Right renal cortex interstitium (tissue), 3 donors: ENCODE measurements around the gene BORCS8. TPM values are rescaled to one million over a fixed set of nuclear protein-coding genes. Genes with fewer than 3 reads are reported as not detected.
"Not testable (repeated sequence)": the region's sequence is repeated elsewhere in the genome, so short reads cannot be mapped to it uniquely, and the experiment has no call there.

ENCODE experiments used
- DNase-seq, 3 donors: peaks; one replicate each; pipeline ENCODE4 v3.0.0-alpha.2; 2013; ENCODE audit warnings: low read depth in 3 of 3, low spot score in 2 of 3
- polyA plus RNA-seq, 3 donors: library from polyadenylated mRNA; unstranded; fragments of 120-200 nt; gene quantifications; one replicate each; pipeline ENCODE4 v1.2.1, GENCODE V29; 2013; ENCODE audit not compliant: insufficient read length in 3 of 3

BORCS8 gene
- polyA plus RNA-seq, 3 donors: 13.1 to 14.9 (median 13.2) TPM

DNA sequence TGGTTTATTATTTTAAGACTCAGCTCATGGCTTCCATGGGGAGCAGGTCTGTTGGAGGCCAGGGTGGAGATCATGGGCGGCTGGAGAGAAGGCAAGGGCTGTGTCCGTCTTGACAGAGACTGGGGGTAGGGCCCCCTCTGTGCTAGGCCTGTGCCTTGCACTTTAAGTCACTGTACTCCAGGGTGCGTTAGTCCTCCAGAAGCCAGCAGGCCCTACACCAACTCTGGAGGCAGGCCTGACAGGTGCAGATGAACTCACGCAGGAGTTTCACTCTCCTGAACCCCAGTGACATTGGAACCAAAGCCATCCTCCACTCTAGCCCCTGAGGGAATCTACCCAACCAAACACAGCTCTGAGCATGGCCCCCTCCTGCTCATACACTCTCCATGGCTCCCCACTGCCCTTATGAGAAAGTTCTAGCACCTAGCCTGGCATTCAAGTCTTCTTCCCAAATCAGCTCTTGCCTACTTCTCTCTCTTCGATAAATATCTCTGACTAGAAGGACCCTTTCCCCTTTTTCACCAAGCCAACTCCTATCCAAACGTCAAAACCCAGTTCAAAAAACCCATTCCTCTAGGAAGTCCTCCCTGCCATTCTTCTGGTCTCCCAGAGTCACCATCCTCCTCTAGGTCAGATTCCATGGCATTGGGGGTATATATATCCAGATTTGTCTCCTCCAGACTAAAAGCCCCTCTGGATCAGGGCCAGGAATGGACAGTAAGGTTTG, 37.0 kb downstream of the BORCS8 start:
- DNase-seq: no peak

GRCh38 chr19:19152668-19153384, 39.1 kb downstream of the BORCS8 start:
- DNase-seq: no peak

- DNase-seq: no peak
Measured at GRCh38 chr19:19151418-19151817, 40.5 kb downstream of the BORCS8 start.

- no peak for DNase-seq
Measured at GRCh38 chr19:19149435-19149834, 42.5 kb downstream of the BORCS8 start.

- not testable (repeated sequence) for DNase-seq
Measured at GRCh38 chr19:19148504-19148903, 43.4 kb downstream of the BORCS8 start.

DNA sequence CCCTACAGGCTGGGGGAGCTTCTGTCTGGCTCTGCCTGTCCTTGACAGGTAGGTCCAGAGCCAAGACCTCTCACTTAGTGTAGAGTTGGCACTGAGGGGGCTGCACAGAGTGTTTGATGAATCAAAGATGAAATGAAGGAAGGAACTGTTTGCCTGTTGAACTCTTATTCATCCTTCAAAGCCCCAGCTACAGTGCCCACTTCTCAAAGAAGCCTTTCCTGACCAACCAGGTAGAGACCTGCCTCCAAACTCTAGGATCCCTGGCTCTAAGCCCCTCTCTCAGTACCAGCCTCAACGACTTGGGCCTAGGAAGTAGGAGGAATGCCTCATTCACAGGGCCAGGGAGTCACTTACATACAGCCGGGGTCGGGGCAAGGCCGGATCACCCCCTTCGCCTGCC, 44.6 kb downstream of the BORCS8 start:
- no peak for DNase-seq

DNA sequence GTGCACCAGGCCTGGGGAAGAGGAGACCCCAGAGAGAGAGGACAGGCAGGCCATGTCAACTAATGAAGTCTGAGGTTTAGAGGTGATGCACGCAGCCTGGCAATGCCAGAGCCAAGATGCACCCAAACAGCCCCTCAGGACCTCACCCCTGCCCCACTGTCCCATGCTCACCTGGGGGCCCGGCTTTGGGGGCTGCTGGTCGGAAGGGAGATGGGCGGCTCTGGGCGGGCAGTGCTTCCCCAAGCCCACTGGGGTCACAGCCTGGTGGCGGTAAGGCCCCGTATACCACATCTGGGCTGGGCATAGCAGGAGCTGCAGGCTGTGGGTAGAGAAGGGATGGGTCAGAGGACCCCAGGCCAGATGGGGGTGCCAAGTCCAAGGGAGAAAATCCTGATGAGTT, 45.1 kb downstream of the BORCS8 start:
- no peak for DNase-seq

- DNase-seq: peak in 2 of 3 donors; percentile 34 to 44
Measured at GRCh38 chr19:19145684-19146608, 46.0 kb downstream of the BORCS8 start.

DNA sequence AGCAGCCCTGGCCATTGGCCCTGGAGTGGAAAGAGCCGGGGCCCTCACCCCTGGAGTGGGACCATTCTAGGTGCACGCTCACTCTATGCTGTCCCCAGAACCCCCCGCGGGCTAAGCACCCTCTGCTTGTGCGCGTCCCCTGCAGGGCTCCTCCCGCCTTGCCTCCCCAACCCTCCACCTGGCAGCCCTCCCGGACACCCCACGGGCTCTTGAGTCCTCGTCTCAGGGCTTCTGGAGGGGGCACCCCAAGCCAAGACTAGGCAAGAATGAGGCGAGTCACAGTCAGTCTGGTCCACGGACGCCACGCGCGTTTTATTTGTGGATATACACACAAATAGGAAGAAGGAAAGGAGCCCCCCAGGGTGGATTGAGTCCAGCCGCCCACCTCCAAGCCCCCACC, 46.7 kb downstream of the BORCS8 start:
- DNase-seq: no peak

DNA sequence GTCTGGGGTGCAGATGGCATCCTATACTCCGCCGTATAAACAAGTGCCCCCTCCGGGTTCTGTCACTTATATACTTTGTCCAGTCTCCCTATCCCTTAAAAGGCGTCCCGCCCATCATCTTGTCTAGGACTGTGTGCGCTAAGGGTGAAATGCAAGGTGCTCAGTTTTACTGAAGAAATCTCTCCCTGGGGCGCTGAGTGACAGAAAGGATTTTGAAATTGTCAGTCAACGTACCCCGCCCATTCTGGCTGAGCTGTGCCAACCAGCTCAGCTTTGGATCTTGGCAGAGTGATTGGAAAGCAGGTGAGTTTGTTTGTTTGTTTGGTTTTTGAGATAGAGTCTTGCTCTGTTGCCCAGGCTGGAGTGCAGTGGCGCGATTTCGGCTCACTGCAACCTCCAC, 49.6 kb downstream of the BORCS8 start:
- DNase-seq: no peak

DNA sequence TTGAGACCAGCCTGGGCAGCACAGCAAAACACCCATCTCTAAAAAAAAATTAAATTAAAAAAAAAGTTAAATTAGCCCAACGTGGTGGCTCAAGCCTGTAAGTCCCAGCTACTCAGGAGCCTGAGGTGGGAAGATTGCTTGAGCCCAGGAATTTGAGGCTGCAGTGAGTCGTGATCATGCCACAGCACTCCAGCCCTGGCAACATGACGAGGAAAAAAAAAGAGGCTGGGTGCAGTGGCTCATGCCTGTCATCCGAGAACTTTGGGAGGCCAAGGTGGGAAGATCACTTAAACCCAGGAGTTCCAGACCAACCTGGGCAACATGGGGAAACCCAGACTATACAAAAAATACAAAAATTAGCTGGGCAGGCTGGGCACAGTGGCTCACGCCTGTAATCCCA, 51.5 kb downstream of the BORCS8 start:
- DNase-seq: no peak

- DNase-seq: no peak
Measured at GRCh38 chr19:19139876-19140229, 52.1 kb downstream of the BORCS8 start.

DNA sequence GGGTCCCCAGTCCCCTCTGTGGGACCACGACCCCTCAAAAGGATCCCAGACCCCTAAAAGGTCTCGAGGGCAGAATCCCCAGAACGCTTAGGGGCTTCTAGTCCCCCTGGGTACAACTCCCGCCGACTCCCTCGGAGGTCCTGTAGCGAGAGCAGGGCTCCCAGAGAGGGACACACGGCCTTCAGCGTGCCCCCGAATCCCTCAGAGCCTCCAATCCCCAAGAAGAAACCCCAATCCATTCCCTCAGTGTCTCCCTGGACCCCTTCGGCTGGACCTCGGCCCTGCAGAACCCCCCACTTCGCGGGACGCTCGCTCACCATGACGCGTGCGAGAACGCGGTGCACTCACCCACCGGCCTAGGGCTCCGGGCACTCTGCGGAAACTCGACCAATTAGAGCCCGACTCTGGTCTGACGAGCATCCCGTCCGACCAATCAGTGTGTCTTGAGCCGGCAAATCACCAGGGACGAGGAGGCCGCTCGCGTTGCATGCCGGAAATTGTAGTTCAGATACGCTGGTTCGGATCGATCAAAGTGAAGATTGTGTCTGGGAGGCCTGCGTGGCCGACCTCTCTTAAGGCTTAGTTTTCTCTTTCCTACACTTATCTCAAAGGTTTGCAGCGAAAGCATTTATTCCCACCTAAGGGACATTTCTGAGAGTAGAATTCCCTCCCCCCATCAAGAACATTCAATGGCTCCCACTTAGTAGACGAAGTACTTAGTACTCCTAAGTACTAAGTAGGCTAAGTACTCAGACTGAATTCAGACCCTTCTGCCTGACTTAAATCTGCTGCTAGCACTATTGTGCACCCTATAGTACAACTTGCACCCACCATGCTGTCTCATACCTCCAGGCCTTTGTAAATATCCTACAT, 53.6 kb downstream of the BORCS8 start, which contains the start of gene TMEM161A:
Gene TMEM161A (minus strand): TSS at position 370 of the 873 bp plus-strand sequence. CDS start 50 bp downstream, at position 320.
- DNase-seq: peak; percentile 95 to 98 (median 95)

GRCh38 chr19:19137556-19138108, 54.3 kb downstream of the BORCS8 start:
- DNase-seq: no peak

DNA sequence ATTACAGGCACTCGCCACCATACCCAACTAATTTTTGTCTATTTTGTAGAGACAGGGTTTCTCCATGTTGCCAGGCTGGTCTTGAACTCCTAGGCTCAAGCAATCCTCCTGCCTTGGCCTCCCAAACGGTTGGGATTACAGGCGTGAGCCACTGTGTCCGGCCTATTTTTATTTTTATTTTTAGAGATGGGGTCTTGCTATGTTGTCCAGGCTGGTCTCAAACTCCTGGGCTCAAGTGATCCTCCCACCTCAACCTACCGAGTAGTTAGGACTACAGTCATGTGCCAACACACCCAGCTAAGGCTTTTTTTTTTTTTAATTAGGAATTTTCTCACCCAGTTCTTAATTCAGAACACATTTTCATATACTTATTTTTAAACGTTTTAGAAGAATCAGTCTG, 56.2 kb downstream of the BORCS8 start:
- DNase-seq: not testable (repeated sequence)

- DNase-seq: no peak
Measured at GRCh38 chr19:19134687-19135158, 57.2 kb downstream of the BORCS8 start.

DNA sequence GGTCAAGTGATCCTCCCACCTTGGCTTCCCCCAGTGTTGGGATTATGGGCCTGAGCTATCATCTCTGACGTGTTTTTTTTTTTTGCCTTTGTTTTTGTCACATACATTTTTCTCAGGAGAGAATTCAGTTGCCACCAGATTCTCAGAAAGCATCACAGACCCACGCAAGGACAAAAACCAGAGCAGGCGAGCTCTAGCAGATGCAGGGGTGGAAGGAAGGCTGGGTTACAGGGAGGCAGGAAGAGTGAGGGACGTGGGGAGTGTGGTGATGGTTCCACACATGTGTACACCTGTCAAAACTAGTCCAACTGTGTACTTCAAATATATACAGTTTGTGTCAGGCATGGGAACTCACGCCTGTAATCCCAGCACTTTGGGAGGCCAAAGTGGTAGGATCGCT, 58.0 kb downstream of the BORCS8 start:
- DNase-seq: no peak

DNA sequence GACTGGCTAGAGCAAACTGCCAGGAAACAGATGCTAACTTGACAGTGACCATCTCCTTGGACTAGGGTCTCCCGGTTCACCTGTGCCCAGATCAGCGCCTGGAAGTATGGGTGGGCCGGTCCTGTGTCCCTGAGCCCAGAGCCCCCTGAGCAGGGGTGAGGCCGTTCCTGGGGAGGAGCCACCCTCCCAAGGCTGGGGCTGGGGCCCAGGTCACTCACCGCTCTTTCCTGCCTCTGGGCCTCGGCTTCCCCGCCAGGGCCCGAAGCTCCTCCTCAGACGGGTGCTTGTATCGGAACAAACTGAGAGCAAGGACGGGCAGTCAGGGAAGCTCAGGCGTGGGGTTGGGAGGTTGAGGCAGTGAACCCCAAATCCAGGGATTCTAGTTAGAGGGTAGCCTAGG, 59.0 kb downstream of the BORCS8 start:
- no peak for DNase-seq

DNA sequence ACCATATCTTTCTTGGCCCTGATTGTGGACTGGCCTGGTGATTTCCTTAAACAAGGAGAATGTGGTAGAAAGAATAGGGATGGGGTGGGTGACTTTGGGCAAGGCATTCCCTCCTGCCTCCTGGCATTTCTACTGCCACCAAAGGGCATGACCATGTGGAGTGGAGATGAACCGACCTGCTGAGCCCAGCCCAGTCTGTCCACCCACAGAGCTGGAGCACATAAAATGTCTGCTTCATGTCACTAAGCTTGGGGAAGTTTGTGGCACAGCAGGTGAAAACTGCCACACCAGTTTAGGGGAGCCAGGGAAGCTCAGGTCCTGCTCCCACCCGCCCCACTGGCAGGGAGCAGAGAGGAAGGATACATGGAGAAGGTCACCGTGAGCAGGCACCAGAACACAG, 60.0 kb downstream of the BORCS8 start:
- DNase-seq: no peak
